Tibial artery (tissue), 4 donors: ENCODE measurements around the gene PLCD4.

Source experiments
- DNase-seq, 2 donors: peaks; one replicate each; pipeline ENCODE4 v3.0.0-alpha.2; 2019
- H3K27ac ChIP-seq, 2 donors: fragments of 200-600 bp; sonication (generic) in 1 of 2; 1 replicate in 1 of 2; 2 replicates in 1 of 2; pipeline ENCODE4 v1.5.1; 2018 to 2019; ENCODE audit warnings: mild to moderate bottlenecking in 1 of 2
- H3K27me3 ChIP-seq, 2 donors: fragments of 200-600 bp; sonication (generic) in 1 of 2; one replicate each; pipeline versions ENCODE4 v1.5.1 to v1.6.0; 2016 to 2019
- H3K36me3 ChIP-seq, 3 donors: fragments of 200-600 bp; sonication (generic) in 2 of 3; one replicate each; pipeline ENCODE4 v1.5.1; 2016 to 2019; ENCODE audit warnings: mild to moderate bottlenecking in 2 of 3
- H3K4me1 ChIP-seq, 4 donors: fragments of 200-600 bp; sonication (generic) in 2 of 4; 1 replicate in 3 of 4; 2 replicates in 1 of 4; pipeline ENCODE4 v1.5.1; 2016 to 2019
- H3K4me3 ChIP-seq, 2 donors: fragments of 200-600 bp; sonication (generic) in 1 of 2; 1 replicate in 1 of 2; 2 replicates in 1 of 2; pipeline ENCODE4 v1.5.1; 2018 to 2019; ENCODE audit warnings: mild to moderate bottlenecking in 2 of 2
- H3K9me3 ChIP-seq, 3 donors: fragments of 200-600 bp; sonication (generic) in 1 of 3; one replicate each; pipeline ENCODE4 v1.5.1; 2016 to 2019
- CTCF ChIP-seq, 2 experiments: fragments of 200-600 bp in 1 of 2; fragments of 450-650 bp in 1 of 2; IDR thresholded peaks; one replicate each; pipeline ENCODE4 v1.5.1; 2017 to 2019; ENCODE audit warnings: antibody characterized with exemption in 2 of 2, mild to moderate bottlenecking in 1 of 2, moderate library complexity in 1 of 2
- intact Hi-C: fragments of 100-400 bp; cut with DNase I; formaldehyde crosslinking; loops from one replicate; pipeline ENCODE4 v1.15.0; 2023; ENCODE audit warnings: low total_unique reads

PLCD4 gene

GRCh38 chr2:218567797-218568189 lies 39.9 kb upstream of the PLCD4 start:
- intact Hi-C loops, result no loop called here
- Histone ChIP-seq H3K9me3 (no peaks in the 10 kb centered on the region), H3K4me1 (peaks cover 0 to 41% (median 31%) of the 10 kb centered on the region in 4 donors), H3K27me3 (no peaks in the 10 kb centered on the region), H3K36me3 (peaks cover 0 to 17% (median 5%) of the 10 kb centered on the region in 3 donors), H3K4me3 (peak overlapping the region; percentile 76 to 95), H3K27ac (peak overlapping the region; percentile 90 to 93)
- TF ChIP-seq CTCF (IDR thresholded peaks at IDR 0.05), result no peak
- DNase-seq, result no peak

- peak in 1 of 2 experiments; percentile 13 for TF ChIP-seq CTCF (IDR thresholded peaks at IDR 0.05)
- Histone ChIP-seq H3K4me3 (peak within 1 kb of the TSS; percentile 76 to 95), H3K27ac (peak within 1 kb of the TSS; percentile 90 to 93), H3K4me1 (peaks cover 0 to 41% (median 32%) of the 10 kb centered on the region in 4 donors), H3K36me3 (peaks cover 0 to 16% (median 5%) of the 10 kb centered on the region in 3 donors), H3K27me3 (no peaks in the 10 kb centered on the region), H3K9me3 (no peaks in the 10 kb centered on the region)
- intact Hi-C loops, result no loop called here
- DNase-seq, result peak; percentile 99 to 100
Measured at GRCh38 chr2:218568190-218569037, 39.3 kb upstream of the PLCD4 start, which contains the start of the genes CNOT9 and USP37. Gene CNOT9, plus strand, starts transcription at chr2:218568839. Its CDS starts 116 bp downstream, at chr2:218568955. Gene USP37, minus strand, starts transcription at chr2:218568351. Its CDS starts 9,698 bp downstream, at chr2:218558653.

- Histone ChIP-seq H3K27me3 (no peaks in the 10 kb centered on the region), H3K9me3 (no peaks in the 10 kb centered on the region), H3K36me3 (peaks cover 0 to 11% (median 3%) of the 10 kb centered on the region in 3 donors), H3K4me1 (peaks cover 0 to 41% (median 32%) of the 10 kb centered on the region in 4 donors), H3K27ac (peak overlapping the region; percentile 90 to 93), H3K4me3 (peak overlapping the region; percentile 76 to 95)
- DNase-seq, result peak; percentile 27 to 69
- intact Hi-C loops, result no loop called here
- TF ChIP-seq CTCF (IDR thresholded peaks at IDR 0.05), result no peak
Measured at GRCh38 chr2:218569038-218569431, 38.7 kb upstream of the PLCD4 start.

- intact Hi-C loops, result no loop called here
- H3K36me3 ChIP-seq, result peaks cover 0 to 15% (median 10%) of the 10 kb centered on the region in 3 donors
- H3K4me1 ChIP-seq, result peaks cover 0 to 41% (median 32%) of the 10 kb centered on the region in 4 donors
- peak overlapping the region; percentile 76 to 95 for H3K4me3 ChIP-seq
- TF ChIP-seq CTCF (IDR thresholded peaks at IDR 0.05), result no peak
- no peak for DNase-seq
- H3K9me3 ChIP-seq, result no peaks in the 10 kb centered on the region
- H3K27ac ChIP-seq, result peak overlapping the region; percentile 90 to 93
- H3K27me3 ChIP-seq, result no peaks in the 10 kb centered on the region
Measured at GRCh38 chr2:218569661-218570500, 37.8 kb upstream of the PLCD4 start.

- no peaks in the 10 kb centered on the region for H3K9me3 ChIP-seq
- no peak for TF ChIP-seq CTCF (IDR thresholded peaks at IDR 0.05)
- intact Hi-C loops, result no loop called here
- H3K36me3 ChIP-seq, result peaks cover 0 to 15% (median 10%) of the 10 kb centered on the region in 3 donors
- peak overlapping the region in 1 of 2 donors; percentile 93 for H3K27ac ChIP-seq
- peaks cover 0 to 41% (median 32%) of the 10 kb centered on the region in 4 donors for H3K4me1 ChIP-seq
- no peak for DNase-seq
- H3K4me3 ChIP-seq, result peak overlapping the region; percentile 76 to 95
- no peaks in the 10 kb centered on the region for H3K27me3 ChIP-seq
Measured at GRCh38 chr2:218570850-218571249, 36.8 kb upstream of the PLCD4 start.
